IMR-90 (cell line): Measurements from ENCODE around the gene MRPL49.

Experiments used
- FOS ChIP-seq: fragments of 150-350 bp; IDR thresholded peaks from 2 replicates; pipeline ENCODE4 v1.6.1; 2016; ENCODE audit warnings: low read depth, low read length
- MXI1 ChIP-seq: IDR thresholded peaks from 2 replicates; pipeline ENCODE4 v1.6.1; 2012; ENCODE audit warnings: low read depth, mild to moderate bottlenecking, low read length, moderate library complexity, borderline replicate concordance
- RAD21 ChIP-seq: IDR thresholded peaks from 2 replicates; pipeline ENCODE4 v1.6.1; 2012; ENCODE audit warnings: low read length, improper control_type of control experiment
- RCOR1 ChIP-seq: IDR thresholded peaks from 2 replicates; pipeline ENCODE4 v1.6.1; 2012; ENCODE audit warnings: mild to moderate bottlenecking, low read length, improper control_type of control experiment; ENCODE audit not compliant: insufficient replicate concordance
- TF ChIP-seq, protein P1 (sequence below): conservative IDR thresholded peaks from 2 replicates; pipeline ENCODE4 v1.5.1; 2012; ENCODE audit warnings: mild to moderate bottlenecking, low read depth, low read length, improper control_type of control experiment

GRCh38 chr11:65089621-65090020 is 32.5 kb upstream of the MRPL49 start:
- TF ChIP-seq RAD21 (no peak), MXI1 (no peak), RCOR1 (no peak), FOS (no peak)
- TF ChIP-seq, protein P1, sequence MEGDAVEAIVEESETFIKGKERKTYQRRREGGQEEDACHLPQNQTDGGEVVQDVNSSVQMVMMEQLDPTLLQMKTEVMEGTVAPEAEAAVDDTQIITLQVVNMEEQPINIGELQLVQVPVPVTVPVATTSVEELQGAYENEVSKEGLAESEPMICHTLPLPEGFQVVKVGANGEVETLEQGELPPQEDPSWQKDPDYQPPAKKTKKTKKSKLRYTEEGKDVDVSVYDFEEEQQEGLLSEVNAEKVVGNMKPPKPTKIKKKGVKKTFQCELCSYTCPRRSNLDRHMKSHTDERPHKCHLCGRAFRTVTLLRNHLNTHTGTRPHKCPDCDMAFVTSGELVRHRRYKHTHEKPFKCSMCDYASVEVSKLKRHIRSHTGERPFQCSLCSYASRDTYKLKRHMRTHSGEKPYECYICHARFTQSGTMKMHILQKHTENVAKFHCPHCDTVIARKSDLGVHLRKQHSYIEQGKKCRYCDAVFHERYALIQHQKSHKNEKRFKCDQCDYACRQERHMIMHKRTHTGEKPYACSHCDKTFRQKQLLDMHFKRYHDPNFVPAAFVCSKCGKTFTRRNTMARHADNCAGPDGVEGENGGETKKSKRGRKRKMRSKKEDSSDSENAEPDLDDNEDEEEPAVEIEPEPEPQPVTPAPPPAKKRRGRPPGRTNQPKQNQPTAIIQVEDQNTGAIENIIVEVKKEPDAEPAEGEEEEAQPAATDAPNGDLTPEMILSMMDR = no peak
